Activated CD8-positive, alpha-beta T cell treated with anti-CD3 and anti-CD28 coated beads for 36 hours (primary cell): ENCODE measurements around the gene FOXP3. TPM values are rescaled to one million over a fixed set of nuclear protein-coding genes. Genes with fewer than 3 reads are reported as not detected.

Experiments used
- ATAC-seq: fragments of 200-7000 bp; cut with Tn5 transposase; one replicate; pipeline ENCODE4 v1.10.0; 2021; ENCODE audit warnings: mild to moderate bottlenecking, moderate library complexity
- CTCF ChIA-PET: fragments of 350-600 bp; sonication (Branson Sonifier 250); formaldehyde crosslinking; loops from one replicate; lab custom pipeline; 2021; ENCODE audit warnings: antibody characterized with exemption; lab: Charles Lee
- POLR2A ChIA-PET: fragments of 350-600 bp; sonication (Branson Sonifier 250); formaldehyde crosslinking; loops from one replicate; lab custom pipeline; 2021; ENCODE audit warnings: antibody characterized with exemption; lab: Charles Lee
- DNase-seq: peaks from one replicate; pipeline ENCODE4 v3.0.0-alpha.2; 2020
- H3K27ac Mint-ChIP-seq: one replicate; pipeline ENCODE4 v1.8.0; 2021; ENCODE audit warnings: mild to moderate bottlenecking, mixed read lengths
- H3K27me3 Mint-ChIP-seq: one replicate; pipeline ENCODE4 v1.8.0; 2021; ENCODE audit warnings: mixed read lengths
- H3K36me3 Mint-ChIP-seq: one replicate; pipeline ENCODE4 v1.8.0; 2021; ENCODE audit warnings: low read depth, mixed read lengths
- H3K4me1 Mint-ChIP-seq: one replicate; pipeline ENCODE4 v1.8.0; 2021; ENCODE audit warnings: low read depth, mixed read lengths
- H3K4me3 Mint-ChIP-seq: one replicate; pipeline ENCODE4 v1.8.0; 2021; ENCODE audit warnings: mild to moderate bottlenecking, moderate library complexity, mixed read lengths
- H3K9me3 Mint-ChIP-seq: one replicate; pipeline ENCODE4 v1.8.0; 2021; ENCODE audit warnings: mixed read lengths
- CTCF ChIP-seq: fragments of 200-600 bp; IDR thresholded peaks from one replicate; pipeline ENCODE4 v1.8.0; 2022; ENCODE audit warnings: antibody characterized with exemption, mild to moderate bottlenecking
- intact Hi-C: fragments of 100-400 bp; cut with micrococcal nuclease; formaldehyde crosslinking; loops from one replicate; pipeline ENCODE4 v1.10.0; 2022
- total RNA-seq, 2 experiments: library from RNA; stranded (reverse); gene quantifications; one replicate each; pipeline ENCODE4 v1.2.3, GENCODE V29; 2021

FOXP3 gene
- total RNA-seq, 2 experiments from 2014 or later = 22.3 to 23.5 TPM

GRCh38 chrX:49269010-49269766 lies 4.7 kb upstream of the FOXP3 start:
- H3K27me3 Mint-ChIP-seq = no peaks in the 10 kb centered on the region
- ChIA-PET POLR2A (interaction anchor here (0.8 to 1.7 kb wide), 3 partner anchors 10 to 101 kb away, joined by 3 to 8 read pairs (median 7); no protein-coding TSS in a partner anchor), CTCF (interaction anchor here (0.8 to 1.9 kb wide), 2 partner anchors 76 to 102 kb away, joined by 3 to 12 read pairs; no protein-coding TSS in a partner anchor)
- peak; percentile 97 for DNase-seq
- H3K9me3 Mint-ChIP-seq = no peaks in the 10 kb centered on the region
- peak overlapping the region; percentile 82 for H3K4me3 Mint-ChIP-seq
- peaks cover 55% of the 10 kb centered on the region for H3K4me1 Mint-ChIP-seq
- no peak for TF ChIP-seq CTCF
- peak overlapping the region; percentile 99 for H3K27ac Mint-ChIP-seq
- ATAC-seq = peak; percentile 80
- peaks cover 10% of the 10 kb centered on the region for H3K36me3 Mint-ChIP-seq
- intact Hi-C loops = no loop called here

- TF ChIP-seq CTCF = no peak
- H3K9me3 Mint-ChIP-seq = no peaks in the 10 kb centered on the region
- H3K4me3 Mint-ChIP-seq = peak overlapping the region; percentile 82
- DNase-seq (no peak), ATAC-seq (no peak)
- peaks cover 13% of the 10 kb centered on the region for H3K36me3 Mint-ChIP-seq
- CTCF ChIA-PET = interaction anchor here (0.8 to 1.9 kb wide), 2 partner anchors 76 to 102 kb away, joined by 3 to 12 read pairs; no protein-coding TSS in a partner anchor
- no peaks in the 10 kb centered on the region for H3K27me3 Mint-ChIP-seq
- H3K4me1 Mint-ChIP-seq = peaks cover 55% of the 10 kb centered on the region
- POLR2A ChIA-PET = interaction anchor here (0.8 to 1.7 kb wide), 3 partner anchors 9 to 101 kb away, joined by 3 to 8 read pairs (median 7); no protein-coding TSS in a partner anchor
- H3K27ac Mint-ChIP-seq = peak overlapping the region; percentile 99
- intact Hi-C loops = no loop called here
These were observed 4.1 kb upstream of the FOXP3 start for GRCh38 chrX:49268702-49269009.

GRCh38 chrX:49266523-49267445 lies 2.3 kb upstream of the FOXP3 start:
- intact Hi-C loops = no loop called here
- Mint-ChIP-seq H3K4me1 (peaks cover 55% of the 10 kb centered on the region), H3K27ac (peak overlapping the region; percentile 99)

GRCh38 chrX:49263631-49264030 lies 879 bp downstream of the FOXP3 start:
- no peak for DNase-seq
- ATAC-seq = no peak
- Mint-ChIP-seq H3K27ac (peak overlapping the region; percentile 84), H3K4me1 (peaks cover 59% of the 10 kb centered on the region), H3K27me3 (no peaks in the 10 kb centered on the region), H3K9me3 (no peaks in the 10 kb centered on the region), H3K4me3 (peak overlapping the region; percentile 77), H3K36me3 (peaks cover 18% of the 10 kb centered on the region)
- intact Hi-C loops = no loop called here
- TF ChIP-seq CTCF = no peak
- ChIA-PET CTCF (interaction anchor here (1.8 to 2.2 kb wide), 2 partner anchors 9 to 28 kb away, joined by 4 to 7 read pairs; no protein-coding TSS in a partner anchor), POLR2A (interaction anchor here (1.1 to 2.1 kb wide), 5 partner anchors 9 to 14 kb away, joined by 3 to 11 read pairs (median 4); no protein-coding TSS in a partner anchor)

More at GRCh38 chrX:49266523-49267445, 2.3 kb upstream of the FOXP3 start:
- ChIA-PET POLR2A (interaction anchor here (1.5 to 1.7 kb wide), 2 partner anchors 10 to 11 kb away, joined by 6 to 7 read pairs; no protein-coding TSS in a partner anchor), CTCF (no interaction called here)
- TF ChIP-seq CTCF = no peak
- Mint-ChIP-seq H3K27me3 (no peaks in the 10 kb centered on the region), H3K36me3 (peaks cover 22% of the 10 kb centered on the region), H3K4me3 (peak overlapping the region; percentile 82), H3K9me3 (no peaks in the 10 kb centered on the region)
- no peak for DNase-seq
- ATAC-seq = no peak
